ENCODE results near the gene ACSS3.
A peak's percentile ranks its signal among the peaks of the same experiment; 100 is the strongest.

The ACSS3 gene

GRCh38 chr12:81125691-81126090, 47.8 kb downstream of the ACSS3 start:
- no peaks in the 10 kb centered on the region for H3K27me3 ChIP-seq (replicated peaks; ENCODE audit: control insufficient read depth, insufficient read depth, low read length)
- no peak for DNase-seq (ENCODE audit: extremely low read depth, insufficient read length)
- no peaks in the 10 kb centered on the region for H3K36me3 ChIP-seq (ENCODE audit: control insufficient read depth, insufficient read depth, low read length)
- no peak overlapping the region for H3K4me3 ChIP-seq (replicated peaks; ENCODE audit: low read depth, low read length)
- no peak for TF ChIP-seq CTCF (IDR thresholded peaks at IDR 0.05; ENCODE audit: insufficient read depth, low read length, poor library complexity, severe bottlenecking)

DNA sequence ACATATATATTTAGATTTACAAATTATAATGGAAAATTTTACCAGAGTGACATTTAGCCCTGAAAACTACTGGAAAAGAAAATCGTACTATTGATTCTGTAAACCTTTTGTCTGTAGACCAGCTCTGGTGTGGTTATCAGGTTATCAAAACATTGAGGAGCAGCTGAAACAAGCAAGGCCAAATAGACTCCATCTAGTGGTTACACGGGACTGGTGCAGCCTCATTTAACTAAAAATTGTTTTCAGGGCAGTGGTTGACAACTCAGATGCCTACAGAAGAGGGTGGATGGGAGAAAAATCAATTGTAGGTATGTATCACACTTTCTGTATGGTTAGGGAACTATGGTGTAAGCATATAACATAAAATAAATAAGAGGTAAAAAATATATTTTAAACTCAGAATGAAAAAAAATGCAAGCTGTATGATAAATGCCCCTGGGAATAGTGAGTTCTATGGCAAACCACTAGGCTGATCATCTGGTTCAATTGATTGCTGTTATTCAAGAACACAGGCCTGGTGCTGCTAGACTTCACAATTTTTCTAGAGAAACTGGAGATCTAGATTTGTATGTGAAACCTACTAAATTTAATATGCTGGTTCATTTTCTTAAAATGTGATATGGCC, 51.2 kb downstream of the ACSS3 start:
- Histone ChIP-seq H3K27me3 (replicated peaks; ENCODE audit: control insufficient read depth, insufficient read depth, low read length) (no peaks in the 10 kb centered on the region), H3K36me3 (ENCODE audit: control insufficient read depth, insufficient read depth, low read length) (no peaks in the 10 kb centered on the region), H3K4me3 (replicated peaks; ENCODE audit: low read depth, low read length) (no peak overlapping the region)
- DNase-seq (ENCODE audit: extremely low read depth, insufficient read length) = no peak
- peak; percentile 88 for TF ChIP-seq CTCF (IDR thresholded peaks at IDR 0.05; ENCODE audit: insufficient read depth, low read length, poor library complexity, severe bottlenecking)

DNA sequence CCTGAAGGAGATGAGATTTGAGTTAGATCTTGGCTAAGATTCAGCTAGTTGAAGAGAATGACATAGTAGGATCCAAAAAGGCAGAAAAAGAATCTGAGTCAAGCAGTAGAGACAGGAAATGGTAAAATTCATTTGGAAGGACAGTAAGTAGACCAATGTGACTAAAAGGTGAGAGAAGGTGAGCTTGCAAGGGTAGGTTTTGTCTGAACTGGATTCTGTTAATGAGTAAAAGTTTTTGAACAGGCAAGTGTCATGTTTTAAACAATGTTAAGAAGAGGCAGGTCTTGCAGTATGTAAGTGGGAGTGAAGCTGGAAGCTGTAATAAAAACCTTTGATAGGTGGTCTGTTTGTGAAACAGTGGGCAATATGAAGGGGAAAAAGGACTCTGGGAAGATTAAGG, 58.6 kb downstream of the ACSS3 start:
- no peak for DNase-seq (ENCODE audit: extremely low read depth, insufficient read length)
- Histone ChIP-seq H3K36me3 (ENCODE audit: control insufficient read depth, insufficient read depth, low read length) (no peaks in the 10 kb centered on the region), H3K4me3 (replicated peaks; ENCODE audit: low read depth, low read length) (no peak overlapping the region), H3K27me3 (replicated peaks; ENCODE audit: control insufficient read depth, insufficient read depth, low read length) (no peaks in the 10 kb centered on the region)
- no peak for TF ChIP-seq CTCF (IDR thresholded peaks at IDR 0.05; ENCODE audit: insufficient read depth, low read length, poor library complexity, severe bottlenecking)

GRCh38 chr12:81137801-81138200, 59.9 kb downstream of the ACSS3 start:
- TF ChIP-seq CTCF (IDR thresholded peaks at IDR 0.05; ENCODE audit: insufficient read depth, low read length, poor library complexity, severe bottlenecking) = no peak
- no peaks in the 10 kb centered on the region for H3K36me3 ChIP-seq (ENCODE audit: control insufficient read depth, insufficient read depth, low read length)
- no peak overlapping the region for H3K4me3 ChIP-seq (replicated peaks; ENCODE audit: low read depth, low read length)

DNA sequence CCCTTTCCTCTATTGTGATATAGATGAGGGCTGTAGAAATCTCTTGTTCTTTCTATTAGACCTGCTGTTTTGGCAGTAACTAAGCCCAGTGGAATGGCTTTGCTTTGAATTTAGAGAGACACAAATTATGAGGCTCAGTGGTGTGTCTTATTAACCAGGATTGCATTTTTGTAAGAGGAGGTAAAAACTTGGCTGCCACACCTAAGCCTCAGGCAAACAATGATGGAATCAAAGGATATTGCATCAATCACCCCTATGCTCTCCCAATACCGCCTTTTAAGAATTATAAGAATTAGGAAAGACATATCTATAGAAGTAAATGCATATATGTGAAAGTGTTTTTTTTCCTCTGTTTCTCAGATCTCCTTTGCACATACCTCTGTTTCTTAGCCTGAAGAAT, 63.3 kb downstream of the ACSS3 start:
- Histone ChIP-seq H3K36me3 (ENCODE audit: control insufficient read depth, insufficient read depth, low read length) (no peaks in the 10 kb centered on the region), H3K4me3 (replicated peaks; ENCODE audit: low read depth, low read length) (no peak overlapping the region), H3K27me3 (replicated peaks; ENCODE audit: control insufficient read depth, insufficient read depth, low read length) (no peaks in the 10 kb centered on the region)
- no peak for TF ChIP-seq CTCF (IDR thresholded peaks at IDR 0.05; ENCODE audit: insufficient read depth, low read length, poor library complexity, severe bottlenecking)
- no peak for DNase-seq (ENCODE audit: extremely low read depth, insufficient read length)

More at GRCh38 chr12:81137801-81138200, 59.9 kb downstream of the ACSS3 start:
- no peaks in the 10 kb centered on the region for H3K27me3 ChIP-seq (replicated peaks; ENCODE audit: control insufficient read depth, insufficient read depth, low read length)
- DNase-seq (ENCODE audit: extremely low read depth, insufficient read length) = no peak

GRCh38 chr12:81143057-81143456, 65.2 kb downstream of the ACSS3 start:
- no peak for TF ChIP-seq CTCF (IDR thresholded peaks at IDR 0.05; ENCODE audit: insufficient read depth, low read length, poor library complexity, severe bottlenecking)
- no peaks in the 10 kb centered on the region for H3K27me3 ChIP-seq (replicated peaks; ENCODE audit: control insufficient read depth, insufficient read depth, low read length)
- no peaks in the 10 kb centered on the region for H3K36me3 ChIP-seq (ENCODE audit: control insufficient read depth, insufficient read depth, low read length)
- DNase-seq (ENCODE audit: extremely low read depth, insufficient read length) = no peak
- no peak overlapping the region for H3K4me3 ChIP-seq (replicated peaks; ENCODE audit: low read depth, low read length)

All from GM06990 (cell line).